ENCODE results near the gene LRRIQ1. TPM values are rescaled to one million over a fixed set of nuclear protein-coding genes. Genes with fewer than 3 reads are reported as not detected.
A peak's percentile ranks its signal among the peaks of the same experiment; 100 is the strongest.

LRRIQ1 gene
- total RNA-seq, 1 experiment from 2014 or later, result 0.70 TPM

DNA sequence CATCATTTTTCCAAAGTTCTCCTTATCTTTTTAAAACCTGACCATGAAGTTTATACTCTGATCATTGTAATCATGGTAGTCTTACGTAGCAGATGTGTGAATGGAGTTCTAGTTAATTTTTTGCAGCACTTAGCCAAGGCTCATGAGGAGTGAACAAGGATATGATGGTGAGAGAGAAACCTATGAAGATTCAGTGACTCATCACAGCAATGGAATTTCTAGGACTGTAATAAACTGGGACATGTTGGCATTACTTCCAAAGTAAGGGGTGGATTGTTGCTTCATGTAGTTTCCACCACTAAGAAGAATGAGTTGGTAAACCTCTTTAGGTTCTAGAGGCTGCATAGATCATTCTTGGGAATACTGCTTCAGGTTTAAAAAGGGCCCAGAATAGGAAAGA is 102.7 kb downstream of the LRRIQ1 start:
- BruUV-seq (replicated peaks), result no TSS peak
- intact Hi-C loops (cut with micrococcal nuclease), result no loop called here

DNA sequence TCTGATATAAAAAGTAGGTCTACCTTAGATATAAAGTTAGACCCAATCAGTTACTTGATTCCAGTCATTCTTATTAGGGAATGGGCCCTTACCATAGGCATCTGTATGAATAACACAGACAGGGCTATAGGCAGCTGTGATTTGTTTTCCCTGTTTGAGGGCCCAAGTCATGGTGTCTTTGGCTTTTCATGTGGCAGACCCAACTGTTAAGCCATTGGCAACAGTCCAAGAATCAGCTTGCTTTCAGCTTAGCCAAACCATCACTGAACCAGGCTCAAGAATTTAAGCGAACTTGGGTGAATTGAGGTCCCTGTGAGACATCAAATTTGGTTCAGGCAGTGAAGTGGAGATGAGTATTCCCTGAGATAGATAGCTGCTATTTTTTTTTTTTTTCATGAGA is 111.2 kb downstream of the LRRIQ1 start:
- H3K4me1 Mint-ChIP-seq (ENCODE audit: insufficient read depth, unreplicated experiment), result no peaks in the 10 kb centered on the region
- no peaks in the 10 kb centered on the region for H3K27me3 Mint-ChIP-seq (ENCODE audit: insufficient read depth, unreplicated experiment)
- TF ChIP-seq, protein P1, sequence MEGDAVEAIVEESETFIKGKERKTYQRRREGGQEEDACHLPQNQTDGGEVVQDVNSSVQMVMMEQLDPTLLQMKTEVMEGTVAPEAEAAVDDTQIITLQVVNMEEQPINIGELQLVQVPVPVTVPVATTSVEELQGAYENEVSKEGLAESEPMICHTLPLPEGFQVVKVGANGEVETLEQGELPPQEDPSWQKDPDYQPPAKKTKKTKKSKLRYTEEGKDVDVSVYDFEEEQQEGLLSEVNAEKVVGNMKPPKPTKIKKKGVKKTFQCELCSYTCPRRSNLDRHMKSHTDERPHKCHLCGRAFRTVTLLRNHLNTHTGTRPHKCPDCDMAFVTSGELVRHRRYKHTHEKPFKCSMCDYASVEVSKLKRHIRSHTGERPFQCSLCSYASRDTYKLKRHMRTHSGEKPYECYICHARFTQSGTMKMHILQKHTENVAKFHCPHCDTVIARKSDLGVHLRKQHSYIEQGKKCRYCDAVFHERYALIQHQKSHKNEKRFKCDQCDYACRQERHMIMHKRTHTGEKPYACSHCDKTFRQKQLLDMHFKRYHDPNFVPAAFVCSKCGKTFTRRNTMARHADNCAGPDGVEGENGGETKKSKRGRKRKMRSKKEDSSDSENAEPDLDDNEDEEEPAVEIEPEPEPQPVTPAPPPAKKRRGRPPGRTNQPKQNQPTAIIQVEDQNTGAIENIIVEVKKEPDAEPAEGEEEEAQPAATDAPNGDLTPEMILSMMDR (IDR thresholded peaks at IDR 0.05; ENCODE audit: unreplicated experiment), result no peak
- H3K4me3 Mint-ChIP-seq (ENCODE audit: unreplicated experiment), result no peak overlapping the region
- no peak overlapping the region for H3K27ac Mint-ChIP-seq (ENCODE audit: low read depth, unreplicated experiment)
- H3K36me3 Mint-ChIP-seq (ENCODE audit: insufficient read depth, unreplicated experiment), result no peaks in the 10 kb centered on the region
- intact Hi-C loops (cut with micrococcal nuclease), result no loop called here
- H3K9me3 Mint-ChIP-seq (ENCODE audit: unreplicated experiment), result no peaks in the 10 kb centered on the region
- ChIA-PET POLR2A (interaction anchor here (0.7 kb wide), 1 partner anchor 68 kb away, joined by 3 read pairs; no protein-coding TSS in a partner anchor), CTCF (interaction anchor here (0.5 to 0.6 kb wide), 2 partner anchors 69 to 433 kb away, joined by 3 read pairs; no protein-coding TSS in a partner anchor)
- no peak for DNase-seq (ENCODE audit: unreplicated experiment)
- no TSS peak for BruUV-seq (replicated peaks)

More for the DNA sequence above, 102.7 kb downstream of the LRRIQ1 start:
- Mint-ChIP-seq H3K4me3 (ENCODE audit: unreplicated experiment) (no peak overlapping the region), H3K9me3 (ENCODE audit: unreplicated experiment) (no peaks in the 10 kb centered on the region), H3K27me3 (ENCODE audit: insufficient read depth, unreplicated experiment) (no peaks in the 10 kb centered on the region), H3K27ac (ENCODE audit: low read depth, unreplicated experiment) (no peak overlapping the region), H3K4me1 (ENCODE audit: insufficient read depth, unreplicated experiment) (no peaks in the 10 kb centered on the region), H3K36me3 (ENCODE audit: insufficient read depth, unreplicated experiment) (no peaks in the 10 kb centered on the region)
- TF ChIP-seq, protein P1 (IDR thresholded peaks at IDR 0.05; ENCODE audit: unreplicated experiment), result no peak
- peak; percentile 21 for DNase-seq (ENCODE audit: unreplicated experiment)
- ChIA-PET CTCF (no interaction called here), POLR2A (no interaction called here)

DNA sequence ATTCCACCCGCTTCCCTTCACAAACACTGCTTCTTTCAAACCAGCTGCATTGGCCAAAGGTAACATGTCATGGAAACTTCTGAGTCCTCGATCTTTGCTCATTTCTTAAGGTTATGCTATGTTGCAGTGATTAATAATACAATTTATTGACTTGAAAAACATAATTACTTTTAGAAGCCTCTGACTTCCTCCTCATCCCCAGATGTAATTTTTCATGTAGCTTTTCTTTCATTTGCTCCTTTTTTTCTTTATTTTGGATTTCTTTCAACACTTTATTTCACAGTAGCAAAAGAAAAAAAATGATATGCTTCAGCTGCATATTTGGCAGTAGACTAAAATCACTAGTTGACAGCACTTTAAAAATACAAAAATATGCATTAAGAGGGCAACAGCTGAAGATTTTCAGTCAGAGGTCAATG is 116.2 kb downstream of the LRRIQ1 start:
- POLR2A ChIA-PET, result interaction anchor here (0.6 kb wide), 1 partner anchor 78 kb away, joined by 3 read pairs; no protein-coding TSS in a partner anchor
- H3K27me3 Mint-ChIP-seq (ENCODE audit: insufficient read depth, unreplicated experiment), result no peaks in the 10 kb centered on the region
- intact Hi-C loops (cut with micrococcal nuclease), result no loop called here
- H3K27ac Mint-ChIP-seq (ENCODE audit: low read depth, unreplicated experiment), result no peak overlapping the region
- no peaks in the 10 kb centered on the region for H3K36me3 Mint-ChIP-seq (ENCODE audit: insufficient read depth, unreplicated experiment)
- TF ChIP-seq, protein P1 (IDR thresholded peaks at IDR 0.05; ENCODE audit: unreplicated experiment), result no peak
- no peaks in the 10 kb centered on the region for H3K4me1 Mint-ChIP-seq (ENCODE audit: insufficient read depth, unreplicated experiment)
- H3K4me3 Mint-ChIP-seq (ENCODE audit: unreplicated experiment), result no peak overlapping the region
- DNase-seq (ENCODE audit: unreplicated experiment), result no peak
- H3K9me3 Mint-ChIP-seq (ENCODE audit: unreplicated experiment), result no peaks in the 10 kb centered on the region
- no TSS peak for BruUV-seq (replicated peaks)
- CTCF ChIA-PET, result interaction anchor here (0.6 to 0.7 kb wide), 3 partner anchors 36 to 291 kb away, joined by 3 to 4 read pairs (median 3); no protein-coding TSS in a partner anchor

DNA sequence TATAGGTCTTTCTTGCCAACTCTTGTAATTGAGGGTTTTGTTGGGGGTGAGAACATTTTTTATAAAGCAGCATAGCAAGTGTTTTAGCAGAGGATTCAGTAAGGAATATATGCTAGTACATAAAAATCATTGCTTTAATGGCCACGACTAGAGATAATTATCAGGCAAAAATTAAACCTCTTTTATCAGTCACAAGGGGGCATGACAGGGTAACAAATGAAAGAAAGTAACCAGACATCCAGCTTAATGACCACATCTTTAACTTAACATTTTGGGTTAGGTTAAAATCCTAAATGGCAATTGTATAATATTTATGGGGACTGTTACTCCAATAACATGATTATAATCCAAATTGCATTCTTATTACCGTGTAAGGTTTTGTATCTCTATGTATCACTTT is 119.6 kb downstream of the LRRIQ1 start:
- Mint-ChIP-seq H3K4me3 (ENCODE audit: unreplicated experiment) (no peak overlapping the region), H3K27ac (ENCODE audit: low read depth, unreplicated experiment) (no peak overlapping the region), H3K36me3 (ENCODE audit: insufficient read depth, unreplicated experiment) (no peaks in the 10 kb centered on the region), H3K4me1 (ENCODE audit: insufficient read depth, unreplicated experiment) (no peaks in the 10 kb centered on the region), H3K27me3 (ENCODE audit: insufficient read depth, unreplicated experiment) (no peaks in the 10 kb centered on the region), H3K9me3 (ENCODE audit: unreplicated experiment) (no peaks in the 10 kb centered on the region)
- intact Hi-C loops (cut with micrococcal nuclease), result loop anchor here (1.0 to 5.0 kb wide), 4 partner anchors 78 to 767 kb away; no protein-coding TSS in a partner anchor
- CTCF ChIA-PET, result interaction anchor here (0.5 to 1.2 kb wide), 6 partner anchors 17 to 304 kb away, joined by 3 to 5 read pairs (median 3); no protein-coding TSS in a partner anchor
- TF ChIP-seq, protein P1 (IDR thresholded peaks at IDR 0.05; ENCODE audit: unreplicated experiment), result peak; percentile 37
- BruUV-seq (replicated peaks), result no TSS peak
- POLR2A ChIA-PET, result no interaction called here
- DNase-seq (ENCODE audit: unreplicated experiment), result peak; percentile 60

Data from MCF 10A (cell line).